GM12878 (cell line): ENCODE results near the gene UGT1A8. TPM values are rescaled to one million over a fixed set of nuclear protein-coding genes. Genes with fewer than 3 reads are reported as not detected.

Experiments
- CREM ChIP-seq: IDR thresholded peaks from 2 replicates; pipeline ENCODE4 v1.6.1; 2014; ENCODE audit warnings: antibody characterized with exemption, low read depth
- SMAD5 ChIP-seq: IDR thresholded peaks from 2 replicates; pipeline ENCODE4 v1.6.1; 2016; ENCODE audit warnings: antibody characterized with exemption, low read depth
- SMARCA5 ChIP-seq: fragments of 450-650 bp; IDR thresholded peaks from 2 replicates; pipeline ENCODE4 v1.6.1; 2017; ENCODE audit warnings: mild to moderate bottlenecking
- STAT3 ChIP-seq: IDR thresholded peaks from 2 replicates; pipeline ENCODE4 v1.6.1; 2011; ENCODE audit warnings: low read depth, low read length, improper control_type of control experiment
- polyA plus RNA-seq, 11 experiments: library from polyadenylated mRNA; depleted of rRNA in 4 of 11; unstranded in 6 of 11; stranded (reverse) in 5 of 11; fragments of >200 nt; fragmentation: Nextera tagmentation in 4 of 11; fragmentation: Illumina TruSeq in 1 of 11; extraction: Ambion mirVana in 4 of 11; extraction: Trizol in 1 of 11; gene quantifications; 1 replicate in 1 of 11; 2 replicates in 10 of 11; pipeline versions ENCODE4 v1.2.1 to v1.2.3, GENCODE V29; 2011 to 2016; ENCODE audit warnings: inconsistent platforms in 2 of 11, missing spikeins in 2 of 11, low read depth in 1 of 11
- total RNA-seq, 4 experiments: library from RNA; depleted of rRNA in 3 of 4; stranded (reverse); fragments of >200 nt in 3 of 4; fragmentation: Illumina TruSeq in 1 of 4; extraction: Trizol in 1 of 4; gene quantifications; 2 replicates each; pipeline versions ENCODE4 v1.2.1 to v1.2.3, GENCODE V29; 2013 to 2021
- TF ChIP-seq, protein P1 (sequence below): fragments of 450-650 bp; IDR thresholded peaks from 2 replicates; pipeline ENCODE4 v1.6.1; 2017; ENCODE audit warnings: mild to moderate bottlenecking, moderate library complexity
- TF ChIP-seq, protein P2 (sequence below): IDR thresholded peaks from 2 replicates; pipeline ENCODE4 v1.6.1; 2011; ENCODE audit warnings: borderline replicate concordance, low read depth, mild to moderate bottlenecking, moderate library complexity, mixed read lengths, low read length; ENCODE audit not compliant: insufficient read depth; ENCODE audit errors: extremely low read length

UGT1A8 gene
- total and polyA plus RNA-seq, 10 of the 15 experiments (the other 5 are each of a cell fraction or from before 2014, with no cell fraction given): not detected

DNA sequence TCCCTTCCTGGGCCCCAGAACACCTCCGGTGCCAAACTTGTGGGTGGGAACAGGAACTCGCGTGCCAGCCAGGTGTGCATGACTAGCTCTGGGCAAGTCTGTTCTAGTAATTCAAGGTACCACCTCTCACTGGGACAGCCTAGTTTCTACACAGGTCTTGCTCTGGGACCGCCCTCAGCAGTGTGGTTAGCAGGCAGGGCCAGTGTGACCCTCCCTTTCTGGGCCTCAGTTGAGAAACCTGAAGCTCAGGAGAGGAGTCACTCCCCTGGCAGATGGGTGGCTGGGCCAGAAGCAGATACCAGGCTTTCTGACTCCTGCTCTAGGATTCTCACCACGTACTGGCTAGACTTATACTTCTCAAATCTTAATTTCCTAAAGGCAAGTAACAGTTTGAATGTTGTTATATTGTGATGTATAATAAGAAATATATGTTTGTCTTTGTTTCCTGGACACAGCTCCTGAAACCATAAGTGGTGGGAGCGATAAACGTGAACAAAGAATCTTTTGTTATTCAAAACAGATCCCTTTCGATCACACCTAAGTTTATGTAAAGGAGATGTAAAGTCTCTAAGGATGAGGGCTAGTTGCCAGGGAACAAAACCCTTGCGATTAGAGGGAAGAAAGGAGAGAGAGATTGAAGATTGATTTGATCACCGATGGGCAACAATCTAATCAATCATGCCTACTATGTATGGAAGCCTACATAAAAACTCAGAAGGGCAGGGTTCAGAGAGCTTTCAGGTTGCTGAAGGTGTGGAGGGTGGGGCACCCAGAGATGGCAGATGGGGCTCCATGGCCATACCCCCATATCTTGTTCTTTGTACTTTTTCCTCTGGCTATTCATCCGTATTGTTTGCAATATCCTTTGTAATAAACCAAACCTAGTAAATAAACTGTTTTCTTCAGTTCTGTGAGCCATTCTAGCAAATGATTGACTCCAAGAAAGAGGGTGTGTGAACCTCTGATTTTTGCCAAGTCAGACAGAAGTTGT, 74.3 kb downstream of the UGT1A8 start (continued):
- TF ChIP-seq, protein P1, sequence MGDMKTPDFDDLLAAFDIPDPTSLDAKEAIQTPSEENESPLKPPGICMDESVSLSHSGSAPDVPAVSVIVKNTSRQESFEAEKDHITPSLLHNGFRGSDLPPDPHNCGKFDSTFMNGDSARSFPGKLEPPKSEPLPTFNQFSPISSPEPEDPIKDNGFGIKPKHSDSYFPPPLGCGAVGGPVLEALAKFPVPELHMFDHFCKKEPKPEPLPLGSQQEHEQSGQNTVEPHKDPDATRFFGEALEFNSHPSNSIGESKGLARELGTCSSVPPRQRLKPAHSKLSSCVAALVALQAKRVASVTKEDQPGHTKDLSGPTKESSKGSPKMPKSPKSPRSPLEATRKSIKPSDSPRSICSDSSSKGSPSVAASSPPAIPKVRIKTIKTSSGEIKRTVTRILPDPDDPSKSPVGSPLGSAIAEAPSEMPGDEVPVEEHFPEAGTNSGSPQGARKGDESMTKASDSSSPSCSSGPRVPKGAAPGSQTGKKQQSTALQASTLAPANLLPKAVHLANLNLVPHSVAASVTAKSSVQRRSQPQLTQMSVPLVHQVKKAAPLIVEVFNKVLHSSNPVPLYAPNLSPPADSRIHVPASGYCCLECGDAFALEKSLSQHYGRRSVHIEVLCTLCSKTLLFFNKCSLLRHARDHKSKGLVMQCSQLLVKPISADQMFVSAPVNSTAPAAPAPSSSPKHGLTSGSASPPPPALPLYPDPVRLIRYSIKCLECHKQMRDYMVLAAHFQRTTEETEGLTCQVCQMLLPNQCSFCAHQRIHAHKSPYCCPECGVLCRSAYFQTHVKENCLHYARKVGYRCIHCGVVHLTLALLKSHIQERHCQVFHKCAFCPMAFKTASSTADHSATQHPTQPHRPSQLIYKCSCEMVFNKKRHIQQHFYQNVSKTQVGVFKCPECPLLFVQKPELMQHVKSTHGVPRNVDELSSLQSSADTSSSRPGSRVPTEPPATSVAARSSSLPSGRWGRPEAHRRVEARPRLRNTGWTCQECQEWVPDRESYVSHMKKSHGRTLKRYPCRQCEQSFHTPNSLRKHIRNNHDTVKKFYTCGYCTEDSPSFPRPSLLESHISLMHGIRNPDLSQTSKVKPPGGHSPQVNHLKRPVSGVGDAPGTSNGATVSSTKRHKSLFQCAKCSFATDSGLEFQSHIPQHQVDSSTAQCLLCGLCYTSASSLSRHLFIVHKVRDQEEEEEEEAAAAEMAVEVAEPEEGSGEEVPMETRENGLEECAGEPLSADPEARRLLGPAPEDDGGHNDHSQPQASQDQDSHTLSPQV: no peak
- TF ChIP-seq SMAD5 (no peak), SMARCA5 (no peak), CREM (no peak), STAT3 (no peak)
- TF ChIP-seq, protein P2, sequence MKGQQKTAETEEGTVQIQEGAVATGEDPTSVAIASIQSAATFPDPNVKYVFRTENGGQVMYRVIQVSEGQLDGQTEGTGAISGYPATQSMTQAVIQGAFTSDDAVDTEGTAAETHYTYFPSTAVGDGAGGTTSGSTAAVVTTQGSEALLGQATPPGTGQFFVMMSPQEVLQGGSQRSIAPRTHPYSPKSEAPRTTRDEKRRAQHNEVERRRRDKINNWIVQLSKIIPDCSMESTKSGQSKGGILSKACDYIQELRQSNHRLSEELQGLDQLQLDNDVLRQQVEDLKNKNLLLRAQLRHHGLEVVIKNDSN: no peak
